ENCODE results near the gene IFRD2. TPM values are rescaled to one million over a fixed set of nuclear protein-coding genes. Genes with fewer than 3 reads are reported as not detected.

IFRD2 gene
- total and polyA plus RNA-seq, 2 of the 13 experiments (the other 11 are each of a cell fraction or from before 2014, with no cell fraction given): 32.8 to 96.1 TPM

- TF ChIP-seq ZNF749 (CRISPR knock-in tag; IDR thresholded peaks at IDR 0.05; ENCODE audit: borderline replicate concordance) (no peak), ZNF207 (IDR thresholded peaks at IDR 0.05; ENCODE audit: borderline replicate concordance) (no peak), NKX3-1 (CRISPR knock-in tag; IDR thresholded peaks at IDR 0.05) (no peak), ZNF772 (CRISPR knock-in tag; IDR thresholded peaks at IDR 0.05) (no peak), ZNF138 (CRISPR knock-in tag; IDR thresholded peaks at IDR 0.05; ENCODE audit: low read depth) (peak; percentile 53; the same call in 1 of the 2 replicates), ZNF709 (CRISPR knock-in tag; IDR thresholded peaks at IDR 0.05) (no peak), ZNF639 (CRISPR knock-in tag; conservative IDR thresholded peaks at IDR 0.05) (no peak), ELF3 (CRISPR knock-in tag; IDR thresholded peaks at IDR 0.05) (no peak), ZFP41 (CRISPR knock-in tag; IDR thresholded peaks at IDR 0.05; ENCODE audit: borderline replicate concordance) (no peak), MAFK (conservative IDR thresholded peaks at IDR 0.05 in 1 of 2, IDR thresholded peaks at IDR 0.05 in 1 of 2; ENCODE audit: low read length in 2 of 2) (no peak), ZMYM2 (CRISPR knock-in tag; IDR thresholded peaks at IDR 0.05) (no peak), NBN (conservative IDR thresholded peaks at IDR 0.05) (no peak), ATRX (CRISPR knock-in tag; IDR thresholded peaks at IDR 0.05; ENCODE audit: borderline replicate concordance) (no peak), ZNF564 (CRISPR knock-in tag; IDR thresholded peaks at IDR 0.05) (no peak)
- TF ChIP-seq, protein P1, sequence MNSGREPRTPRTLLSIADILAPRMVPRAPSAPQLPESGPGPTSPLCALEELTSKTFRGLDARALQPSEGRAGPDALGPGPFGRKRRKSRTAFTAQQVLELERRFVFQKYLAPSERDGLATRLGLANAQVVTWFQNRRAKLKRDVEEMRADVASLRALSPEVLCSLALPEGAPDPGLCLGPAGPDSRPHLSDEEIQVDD (CRISPR knock-in tag; IDR thresholded peaks at IDR 0.05; ENCODE audit: borderline replicate concordance): no peak
- TF ChIP-seq, protein P2, sequence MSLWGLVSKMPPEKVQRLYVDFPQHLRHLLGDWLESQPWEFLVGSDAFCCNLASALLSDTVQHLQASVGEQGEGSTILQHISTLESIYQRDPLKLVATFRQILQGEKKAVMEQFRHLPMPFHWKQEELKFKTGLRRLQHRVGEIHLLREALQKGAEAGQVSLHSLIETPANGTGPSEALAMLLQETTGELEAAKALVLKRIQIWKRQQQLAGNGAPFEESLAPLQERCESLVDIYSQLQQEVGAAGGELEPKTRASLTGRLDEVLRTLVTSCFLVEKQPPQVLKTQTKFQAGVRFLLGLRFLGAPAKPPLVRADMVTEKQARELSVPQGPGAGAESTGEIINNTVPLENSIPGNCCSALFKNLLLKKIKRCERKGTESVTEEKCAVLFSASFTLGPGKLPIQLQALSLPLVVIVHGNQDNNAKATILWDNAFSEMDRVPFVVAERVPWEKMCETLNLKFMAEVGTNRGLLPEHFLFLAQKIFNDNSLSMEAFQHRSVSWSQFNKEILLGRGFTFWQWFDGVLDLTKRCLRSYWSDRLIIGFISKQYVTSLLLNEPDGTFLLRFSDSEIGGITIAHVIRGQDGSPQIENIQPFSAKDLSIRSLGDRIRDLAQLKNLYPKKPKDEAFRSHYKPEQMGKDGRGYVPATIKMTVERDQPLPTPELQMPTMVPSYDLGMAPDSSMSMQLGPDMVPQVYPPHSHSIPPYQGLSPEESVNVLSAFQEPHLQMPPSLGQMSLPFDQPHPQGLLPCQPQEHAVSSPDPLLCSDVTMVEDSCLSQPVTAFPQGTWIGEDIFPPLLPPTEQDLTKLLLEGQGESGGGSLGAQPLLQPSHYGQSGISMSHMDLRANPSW (CRISPR knock-in tag; IDR thresholded peaks at IDR 0.05; ENCODE audit: borderline replicate concordance): no peak
- TF ChIP-seq, protein P3, sequence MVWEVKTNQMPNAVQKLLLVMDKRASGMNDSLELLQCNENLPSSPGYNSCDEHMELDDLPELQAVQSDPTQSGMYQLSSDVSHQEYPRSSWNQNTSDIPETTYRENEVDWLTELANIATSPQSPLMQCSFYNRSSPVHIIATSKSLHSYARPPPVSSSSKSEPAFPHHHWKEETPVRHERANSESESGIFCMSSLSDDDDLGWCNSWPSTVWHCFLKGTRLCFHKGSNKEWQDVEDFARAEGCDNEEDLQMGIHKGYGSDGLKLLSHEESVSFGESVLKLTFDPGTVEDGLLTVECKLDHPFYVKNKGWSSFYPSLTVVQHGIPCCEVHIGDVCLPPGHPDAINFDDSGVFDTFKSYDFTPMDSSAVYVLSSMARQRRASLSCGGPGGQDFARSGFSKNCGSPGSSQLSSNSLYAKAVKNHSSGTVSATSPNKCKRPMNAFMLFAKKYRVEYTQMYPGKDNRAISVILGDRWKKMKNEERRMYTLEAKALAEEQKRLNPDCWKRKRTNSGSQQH (CRISPR knock-in tag; IDR thresholded peaks at IDR 0.05; ENCODE audit: low read depth): no peak
- TF ChIP-seq, protein P4, sequence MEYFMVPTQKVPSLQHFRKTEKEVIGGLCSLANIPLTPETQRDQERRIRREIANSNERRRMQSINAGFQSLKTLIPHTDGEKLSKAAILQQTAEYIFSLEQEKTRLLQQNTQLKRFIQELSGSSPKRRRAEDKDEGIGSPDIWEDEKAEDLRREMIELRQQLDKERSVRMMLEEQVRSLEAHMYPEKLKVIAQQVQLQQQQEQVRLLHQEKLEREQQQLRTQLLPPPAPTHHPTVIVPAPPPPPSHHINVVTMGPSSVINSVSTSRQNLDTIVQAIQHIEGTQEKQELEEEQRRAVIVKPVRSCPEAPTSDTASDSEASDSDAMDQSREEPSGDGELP (IDR thresholded peaks at IDR 0.05; ENCODE audit: borderline replicate concordance, low read depth): no peak
Measured at GRCh38 chr3:50319894-50320625, 27.8 kb upstream of the IFRD2 start (continued).

Measured in HepG2 (cell line).